ENCODE measurements around the gene TPP2. TPM values are rescaled to one million over a fixed set of nuclear protein-coding genes. Genes with fewer than 3 reads are reported as not detected.
A peak's percentile ranks its signal among the peaks of the same experiment; 100 is the strongest.

TPP2 gene
- total RNA-seq, 1 donor from 2014 or later = 43.4 TPM

DNA sequence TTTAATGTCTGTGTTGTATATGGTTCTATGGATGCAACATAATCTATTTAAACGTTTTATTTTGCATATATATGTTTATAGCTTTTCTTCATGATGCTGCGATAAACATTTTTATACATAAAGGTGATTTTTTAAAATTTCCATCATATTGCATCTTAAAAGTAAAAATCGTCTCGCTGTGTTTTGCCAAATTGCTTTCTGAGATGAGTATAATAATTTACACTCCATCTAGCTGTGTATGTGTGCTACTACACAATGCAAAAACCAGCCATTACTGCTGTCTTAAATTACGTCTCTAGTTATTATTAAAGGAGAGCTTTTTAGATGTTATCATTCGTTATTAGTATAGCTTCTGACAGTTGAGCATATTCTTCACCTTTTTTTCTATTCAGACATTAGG, 60.8 kb downstream of the TPP2 start:
- H3K4me3 ChIP-seq = no peak overlapping the region
- ATAC-seq = no peak
- no peaks in the 10 kb centered on the region for H3K9me3 ChIP-seq
- intact Hi-C loops (cut with DNase I) = no loop called here
- peaks cover 62% of the 10 kb centered on the region for H3K36me3 ChIP-seq
- no peak for DNase-seq
- TF ChIP-seq, protein P1, sequence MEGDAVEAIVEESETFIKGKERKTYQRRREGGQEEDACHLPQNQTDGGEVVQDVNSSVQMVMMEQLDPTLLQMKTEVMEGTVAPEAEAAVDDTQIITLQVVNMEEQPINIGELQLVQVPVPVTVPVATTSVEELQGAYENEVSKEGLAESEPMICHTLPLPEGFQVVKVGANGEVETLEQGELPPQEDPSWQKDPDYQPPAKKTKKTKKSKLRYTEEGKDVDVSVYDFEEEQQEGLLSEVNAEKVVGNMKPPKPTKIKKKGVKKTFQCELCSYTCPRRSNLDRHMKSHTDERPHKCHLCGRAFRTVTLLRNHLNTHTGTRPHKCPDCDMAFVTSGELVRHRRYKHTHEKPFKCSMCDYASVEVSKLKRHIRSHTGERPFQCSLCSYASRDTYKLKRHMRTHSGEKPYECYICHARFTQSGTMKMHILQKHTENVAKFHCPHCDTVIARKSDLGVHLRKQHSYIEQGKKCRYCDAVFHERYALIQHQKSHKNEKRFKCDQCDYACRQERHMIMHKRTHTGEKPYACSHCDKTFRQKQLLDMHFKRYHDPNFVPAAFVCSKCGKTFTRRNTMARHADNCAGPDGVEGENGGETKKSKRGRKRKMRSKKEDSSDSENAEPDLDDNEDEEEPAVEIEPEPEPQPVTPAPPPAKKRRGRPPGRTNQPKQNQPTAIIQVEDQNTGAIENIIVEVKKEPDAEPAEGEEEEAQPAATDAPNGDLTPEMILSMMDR (IDR thresholded peaks at IDR 0.05) = no peak
- H3K27ac ChIP-seq = no peak overlapping the region
- H3K27me3 ChIP-seq = no peaks in the 10 kb centered on the region
- H3K4me1 ChIP-seq = no peaks in the 10 kb centered on the region

DNA sequence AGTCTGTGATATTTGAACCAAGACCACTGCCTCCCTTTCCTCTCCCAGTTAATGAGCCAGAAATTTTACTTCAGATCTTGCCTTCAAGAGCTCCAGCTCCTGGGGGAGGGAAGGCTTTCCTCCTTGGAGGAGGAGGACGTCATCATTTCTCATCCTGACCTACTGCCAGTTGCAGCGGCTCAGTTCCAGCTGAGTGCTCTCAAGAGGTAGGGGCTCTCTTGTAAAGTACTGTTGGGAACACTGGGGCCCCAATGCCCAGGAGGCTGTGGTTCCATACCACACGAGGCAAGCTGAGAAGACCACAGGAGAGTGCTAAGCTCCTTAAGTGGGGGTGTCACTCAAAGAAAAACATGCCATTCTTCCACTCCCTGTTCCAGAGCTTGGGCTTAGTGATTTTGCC, 61.9 kb downstream of the TPP2 start:
- Histone ChIP-seq H3K27ac (no peak overlapping the region), H3K27me3 (no peaks in the 10 kb centered on the region), H3K4me1 (no peaks in the 10 kb centered on the region), H3K4me3 (no peak overlapping the region), H3K9me3 (no peaks in the 10 kb centered on the region), H3K36me3 (peaks cover 58% of the 10 kb centered on the region)
- peak; percentile 90 for ATAC-seq
- TF ChIP-seq, protein P1 (IDR thresholded peaks at IDR 0.05) = no peak
- intact Hi-C loops (cut with DNase I) = no loop called here
- peak; percentile 64 for DNase-seq

DNA sequence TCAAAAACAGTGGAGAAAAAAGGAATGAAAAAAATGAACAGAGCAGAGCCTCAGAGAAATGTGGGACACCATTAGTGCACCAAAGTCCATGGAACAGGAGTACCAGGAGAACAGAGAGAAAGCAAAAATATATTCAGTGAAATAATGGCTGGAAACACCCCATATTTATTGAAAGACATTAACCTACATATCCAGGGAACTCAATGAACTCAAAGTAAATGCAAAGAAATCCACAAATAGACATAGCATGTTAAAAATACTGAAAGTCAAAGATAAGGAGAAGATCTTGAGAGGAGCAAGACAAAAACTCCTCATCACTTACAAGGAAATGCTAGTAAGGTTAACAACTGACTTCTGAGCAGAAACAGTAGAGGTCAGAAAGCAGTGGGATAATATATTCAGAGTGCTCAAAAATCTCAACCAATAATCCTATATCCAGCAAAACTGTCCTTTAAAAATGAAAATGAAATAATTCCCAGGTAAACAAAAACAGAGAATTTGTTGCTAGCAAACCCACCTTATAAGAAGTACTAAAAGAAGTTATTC, 62.5 kb downstream of the TPP2 start:
- intact Hi-C loops (cut with DNase I) = no loop called here
- H3K27me3 ChIP-seq = no peaks in the 10 kb centered on the region
- DNase-seq (no peak), ATAC-seq (no peak)
- no peak overlapping the region for H3K4me3 ChIP-seq
- H3K36me3 ChIP-seq = peaks cover 59% of the 10 kb centered on the region
- H3K9me3 ChIP-seq = no peaks in the 10 kb centered on the region
- TF ChIP-seq, protein P1 (IDR thresholded peaks at IDR 0.05) = no peak
- H3K4me1 ChIP-seq = no peaks in the 10 kb centered on the region
- H3K27ac ChIP-seq = no peak overlapping the region

DNA sequence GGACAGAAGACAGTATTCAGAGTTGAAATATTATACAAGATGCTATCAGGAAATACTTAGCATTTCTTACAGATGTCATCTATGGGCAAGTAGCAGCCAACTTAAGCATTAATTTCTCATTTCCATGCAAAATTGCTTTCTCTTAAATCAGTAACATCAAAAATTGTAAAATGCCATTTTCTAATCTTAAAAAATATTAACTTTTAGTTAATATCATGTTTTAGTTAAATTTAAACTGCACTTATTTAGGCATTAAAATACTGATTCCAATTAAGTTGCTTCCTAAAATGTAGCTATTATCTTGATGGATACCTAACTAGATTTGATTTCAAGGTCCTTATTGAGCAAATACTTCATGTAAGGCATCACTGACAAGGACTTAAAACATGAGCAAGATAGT, 70.2 kb downstream of the TPP2 start:
- DNase-seq = no peak
- no peak for ATAC-seq
- Histone ChIP-seq H3K4me3 (no peak overlapping the region), H3K27me3 (no peaks in the 10 kb centered on the region), H3K27ac (no peak overlapping the region), H3K9me3 (no peaks in the 10 kb centered on the region), H3K36me3 (peaks cover 55% of the 10 kb centered on the region), H3K4me1 (no peaks in the 10 kb centered on the region)
- intact Hi-C loops (cut with DNase I) = no loop called here
- TF ChIP-seq, protein P1 (IDR thresholded peaks at IDR 0.05) = no peak

DNA sequence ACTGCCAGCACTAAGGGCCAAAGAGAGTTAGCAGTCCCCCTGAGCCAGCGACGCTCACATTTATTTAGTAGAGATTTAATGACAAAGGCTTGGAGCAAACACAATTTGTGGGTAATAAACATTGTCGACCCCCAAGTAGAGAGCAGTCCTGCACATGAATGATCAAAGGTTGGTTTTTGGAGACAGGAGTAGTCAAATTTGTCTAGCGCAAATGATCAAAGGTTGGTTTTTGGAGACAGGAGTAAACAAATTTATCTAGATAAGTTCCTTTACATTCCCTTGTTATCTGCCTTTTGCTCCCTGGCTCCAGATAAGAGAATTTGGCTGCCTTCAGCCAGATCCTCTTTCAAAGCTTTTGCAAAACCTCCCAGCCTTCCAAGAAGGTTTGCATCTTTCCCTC, 71.1 kb downstream of the TPP2 start:
- Histone ChIP-seq H3K27me3 (no peaks in the 10 kb centered on the region), H3K36me3 (peaks cover 59% of the 10 kb centered on the region), H3K4me1 (no peaks in the 10 kb centered on the region), H3K4me3 (no peak overlapping the region), H3K27ac (no peak overlapping the region), H3K9me3 (no peaks in the 10 kb centered on the region)
- TF ChIP-seq, protein P1 (IDR thresholded peaks at IDR 0.05) = no peak
- ATAC-seq (no peak), DNase-seq (no peak)
- intact Hi-C loops (cut with DNase I) = no loop called here

DNA sequence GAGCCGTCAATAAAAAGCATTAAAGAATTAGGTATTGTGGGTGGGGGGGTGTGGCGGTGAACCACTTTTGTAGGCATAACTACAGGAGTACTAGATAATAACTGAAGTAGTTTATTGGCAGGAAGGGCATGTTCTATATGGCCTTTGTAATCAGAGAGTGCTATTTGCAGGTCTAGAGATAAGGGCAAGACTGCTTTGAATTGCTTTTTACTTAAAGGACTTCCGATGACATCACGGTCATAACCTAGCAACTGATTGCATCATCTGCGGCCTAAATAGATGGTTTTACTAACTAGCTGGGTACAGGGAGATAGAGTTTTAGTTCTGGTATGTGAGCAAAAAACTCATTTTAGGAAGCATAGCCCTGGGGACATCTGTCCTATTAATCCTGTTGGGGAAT, 73.3 kb downstream of the TPP2 start:
- Histone ChIP-seq H3K4me3 (no peak overlapping the region), H3K36me3 (peaks cover 61% of the 10 kb centered on the region), H3K4me1 (no peaks in the 10 kb centered on the region), H3K27me3 (no peaks in the 10 kb centered on the region), H3K9me3 (no peaks in the 10 kb centered on the region), H3K27ac (no peak overlapping the region)
- ATAC-seq = no peak
- TF ChIP-seq, protein P1 (IDR thresholded peaks at IDR 0.05) = no peak
- no peak for DNase-seq
- intact Hi-C loops (cut with DNase I) = no loop called here

Data from upper lobe of right lung (tissue), 1 donor.